HepG2 (cell line): ENCODE measurements around the gene STX4. TPM values are rescaled to one million over a fixed set of nuclear protein-coding genes. Genes with fewer than 3 reads are reported as not detected.
A peak's percentile ranks its signal among the peaks of the same experiment; 100 is the strongest.

Experiments used
- CBFB ChIP-seq: sonication (generic); formaldehyde crosslinking; IDR thresholded peaks from 2 replicates; pipeline ENCODE4 v1.4.0; 2020; ENCODE audit warnings: missing genetic modification reagents
- DPF2 ChIP-seq: sonication (generic); formaldehyde crosslinking; IDR thresholded peaks from 2 replicates; pipeline ENCODE4 v1.4.0; 2020; ENCODE audit warnings: mild to moderate bottlenecking, low read depth, missing genetic modification reagents, borderline replicate concordance
- FOXA3 ChIP-seq: IDR thresholded peaks from 2 replicates; pipeline ENCODE4 v1.6.1; 2016; ENCODE audit warnings: missing genetic modification reagents, missing compliant biosample characterization
- GATA4 ChIP-seq: sonication (generic); IDR thresholded peaks from 2 replicates; pipeline ENCODE4 v1.6.1; 2016; ENCODE audit warnings: antibody characterized with exemption, low read depth, borderline replicate concordance
- KLF16 ChIP-seq, 2 experiments: sonication (generic) in 1 of 2; formaldehyde crosslinking in 1 of 2; IDR thresholded peaks; 2 replicates each; pipeline versions ENCODE4 v1.6.1 to v1.8.0; 2016 to 2023; ENCODE audit warnings: missing genetic modification reagents in 2 of 2, missing compliant biosample characterization in 1 of 2
- MEIS1 ChIP-seq: sonication (generic); formaldehyde crosslinking; IDR thresholded peaks from 2 replicates; pipeline ENCODE4 v1.9.0; 2021; ENCODE audit warnings: mild to moderate bottlenecking, missing genetic modification reagents, moderate library complexity, borderline replicate concordance
- MLLT10 ChIP-seq: sonication (generic); formaldehyde crosslinking; IDR thresholded peaks from 2 replicates; pipeline ENCODE4 v1.4.0; 2020; ENCODE audit warnings: missing genetic modification reagents
- NFE2L1 ChIP-seq: sonication (generic); formaldehyde crosslinking; IDR thresholded peaks from 2 replicates; pipeline ENCODE4 v1.4.0; 2020; ENCODE audit warnings: missing genetic modification reagents, mild to moderate bottlenecking, borderline replicate concordance
- RAD51 ChIP-seq: fragments of 450-650 bp; IDR thresholded peaks from 2 replicates; pipeline ENCODE4 v1.6.1; 2016; ENCODE audit warnings: borderline replicate concordance
- RFXANK ChIP-seq: IDR thresholded peaks from 2 replicates; pipeline ENCODE4 v1.6.1; 2016
- RXRA ChIP-seq: sonication (generic); formaldehyde crosslinking; IDR thresholded peaks from 2 replicates; pipeline ENCODE4 v1.5.1; 2020; ENCODE audit warnings: missing genetic modification reagents
- SATB2 ChIP-seq: sonication (generic); formaldehyde crosslinking; IDR thresholded peaks from 2 replicates; pipeline ENCODE4 v1.5.0; 2020; ENCODE audit warnings: missing genetic modification reagents
- SIN3A ChIP-seq: IDR thresholded peaks from 2 replicates; pipeline ENCODE4 v1.6.1; 2011; ENCODE audit warnings: low read depth, mild to moderate bottlenecking, control low read depth, low read length, borderline replicate concordance
- SMAD3 ChIP-seq: sonication (generic); formaldehyde crosslinking; IDR thresholded peaks from 2 replicates; pipeline ENCODE4 v1.4.0; 2020; ENCODE audit warnings: missing genetic modification reagents
- ZBTB38 ChIP-seq: sonication (generic); formaldehyde crosslinking; IDR thresholded peaks from 2 replicates; pipeline ENCODE4 v1.5.1; 2020; ENCODE audit warnings: mild to moderate bottlenecking, missing genetic modification reagents
- ZBTB7B ChIP-seq: sonication (generic); formaldehyde crosslinking; IDR thresholded peaks from 2 replicates; pipeline ENCODE4 v1.4.0; 2020; ENCODE audit warnings: missing genetic modification reagents
- ZNF207 ChIP-seq: fragments of 450-650 bp; IDR thresholded peaks from 2 replicates; pipeline ENCODE4 v1.6.1; 2016; ENCODE audit warnings: antibody characterized with exemption, borderline replicate concordance
- ZNF484 ChIP-seq: sonication (generic); formaldehyde crosslinking; IDR thresholded peaks from 2 replicates; pipeline ENCODE4 v1.5.1; 2020; ENCODE audit warnings: mild to moderate bottlenecking, low read depth, missing genetic modification reagents, borderline replicate concordance
- ZNF556 ChIP-seq: sonication (generic); formaldehyde crosslinking; IDR thresholded peaks from 2 replicates; pipeline ENCODE4 v1.4.0; 2020; ENCODE audit warnings: mild to moderate bottlenecking, missing genetic modification reagents, borderline replicate concordance
- ZNF572 ChIP-seq: sonication (generic); formaldehyde crosslinking; IDR thresholded peaks from 2 replicates; pipeline ENCODE4 v1.5.1; 2020; ENCODE audit warnings: mild to moderate bottlenecking, missing genetic modification reagents
- ZNF883 ChIP-seq: sonication (generic); formaldehyde crosslinking; IDR thresholded peaks from 2 replicates; pipeline ENCODE4 v1.5.1; 2020; ENCODE audit warnings: mild to moderate bottlenecking, missing genetic modification reagents; ENCODE audit errors: not compliant biosample characterization
- ZNF891 ChIP-seq: sonication (generic); formaldehyde crosslinking; IDR thresholded peaks from 2 replicates; pipeline ENCODE4 v1.5.0; 2020; ENCODE audit warnings: mild to moderate bottlenecking, missing genetic modification reagents
- polyA plus RNA-seq, 8 experiments: library from polyadenylated mRNA; depleted of rRNA in 3 of 8; stranded (reverse) in 7 of 8; unstranded in 1 of 8; fragments of >200 nt; fragmentation: Illumina TruSeq in 4 of 8; extraction: Trizol in 4 of 8; gene quantifications; 2 replicates each; pipeline versions ENCODE4 v1.2.1 to v1.2.3, GENCODE V29; 2011 to 2016; ENCODE audit warnings: low read depth in 4 of 8, missing spikeins in 1 of 8, mixed read lengths in 1 of 8; ENCODE audit not compliant: insufficient read depth in 1 of 8
- total RNA-seq, 5 experiments: library from RNA; depleted of rRNA; stranded (reverse); fragments of >200 nt; fragmentation: Illumina TruSeq; extraction: Trizol; gene quantifications; 2 replicates each; pipeline ENCODE4 v1.2.3, GENCODE V29; 2016; ENCODE audit warnings: low read depth in 1 of 5
- TF ChIP-seq, protein P1 (sequence below): sonication (generic); formaldehyde crosslinking; IDR thresholded peaks from 2 replicates; pipeline ENCODE4 v1.4.0; 2020; ENCODE audit warnings: missing genetic modification reagents
- TF ChIP-seq, protein P2 (sequence below): sonication (generic); formaldehyde crosslinking; IDR thresholded peaks from 2 replicates; pipeline ENCODE4 v1.4.0; 2020; ENCODE audit warnings: missing genetic modification reagents, borderline replicate concordance
- TF ChIP-seq, protein P3 (sequence below): sonication (generic); formaldehyde crosslinking; IDR thresholded peaks from 2 replicates; pipeline ENCODE4 v1.4.0; 2020; ENCODE audit warnings: mild to moderate bottlenecking, missing genetic modification reagents

The STX4 gene
- total and polyA plus RNA-seq, 2 of the 13 experiments (the other 11 are each of a cell fraction or from before 2014, with no cell fraction given) = 29.2 to 34.6 TPM

DNA sequence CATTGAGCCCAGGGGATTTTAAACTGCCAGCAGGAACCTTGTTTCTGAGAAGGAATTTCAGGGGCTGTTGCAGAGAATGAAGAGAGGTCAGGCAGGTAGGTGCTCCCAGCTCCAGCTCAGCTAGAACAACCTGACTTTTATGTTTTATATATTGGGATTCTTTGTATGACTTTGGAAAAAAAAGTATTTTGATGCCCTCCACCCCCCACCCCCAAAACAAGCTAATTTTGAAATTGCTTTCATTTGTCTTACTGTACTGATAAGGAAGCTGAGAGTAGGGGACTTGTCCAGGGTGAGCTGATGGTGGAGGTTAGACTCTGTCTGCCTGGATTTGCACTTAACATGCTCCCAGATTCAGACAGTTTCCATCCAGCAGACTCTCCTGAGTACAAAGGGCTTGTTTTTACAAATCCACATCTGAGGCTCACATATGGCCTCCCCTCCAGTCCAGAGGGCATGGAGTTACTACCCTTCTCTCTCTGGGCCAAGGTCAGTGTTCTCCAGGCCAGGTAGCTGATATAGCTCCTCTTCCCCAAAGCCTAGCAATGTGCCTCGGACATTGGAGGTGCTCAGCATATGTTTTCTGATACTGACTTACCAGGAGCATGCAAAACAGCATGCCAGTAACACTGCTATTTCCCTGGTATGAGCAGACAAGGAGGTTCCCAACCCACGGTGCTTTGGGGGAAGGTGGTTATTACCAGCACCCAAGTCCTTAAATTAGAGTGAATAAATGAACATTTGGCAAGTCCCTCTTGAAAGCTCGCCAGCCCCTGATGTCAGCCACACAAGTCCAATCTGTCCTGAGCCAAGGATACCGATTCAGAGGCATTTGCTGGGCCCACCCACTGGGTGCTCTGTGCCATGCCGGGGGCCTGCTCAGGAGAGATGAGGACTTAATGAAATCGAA, 34.3 kb upstream of the STX4 start (continued):
- TF ChIP-seq, protein P1, sequence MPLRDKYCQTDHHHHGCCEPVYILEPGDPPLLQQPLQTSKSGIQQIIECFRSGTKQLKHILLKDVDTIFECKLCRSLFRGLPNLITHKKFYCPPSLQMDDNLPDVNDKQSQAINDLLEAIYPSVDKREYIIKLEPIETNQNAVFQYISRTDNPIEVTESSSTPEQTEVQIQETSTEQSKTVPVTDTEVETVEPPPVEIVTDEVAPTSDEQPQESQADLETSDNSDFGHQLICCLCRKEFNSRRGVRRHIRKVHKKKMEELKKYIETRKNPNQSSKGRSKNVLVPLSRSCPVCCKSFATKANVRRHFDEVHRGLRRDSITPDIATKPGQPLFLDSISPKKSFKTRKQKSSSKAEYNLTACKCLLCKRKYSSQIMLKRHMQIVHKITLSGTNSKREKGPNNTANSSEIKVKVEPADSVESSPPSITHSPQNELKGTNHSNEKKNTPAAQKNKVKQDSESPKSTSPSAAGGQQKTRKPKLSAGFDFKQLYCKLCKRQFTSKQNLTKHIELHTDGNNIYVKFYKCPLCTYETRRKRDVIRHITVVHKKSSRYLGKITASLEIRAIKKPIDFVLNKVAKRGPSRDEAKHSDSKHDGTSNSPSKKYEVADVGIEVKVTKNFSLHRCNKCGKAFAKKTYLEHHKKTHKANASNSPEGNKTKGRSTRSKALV (CRISPR knock-in tag) = no peak
- TF ChIP-seq ZNF484 (CRISPR knock-in tag) (no peak), KLF16 (CRISPR knock-in tag; IDR thresholded peaks at IDR 0.05) (no peak), RXRA (peak; percentile 76; the same call in 1 of the 2 replicates), ZBTB38 (CRISPR knock-in tag) (peak; percentile 57; the same call in 1 of the 2 replicates), NFE2L1 (CRISPR knock-in tag) (no peak), FOXA3 (CRISPR knock-in tag) (peak; percentile 63), ZNF572 (CRISPR knock-in tag) (0 out of 2 replicates have a peak, but pooled peaks have one; percentile 40), ZBTB7B (CRISPR knock-in tag) (peak; percentile 47; the same call in 1 of the 2 replicates), RAD51 (no peak), ZNF891 (CRISPR knock-in tag) (no peak), DPF2 (CRISPR knock-in tag) (peak; percentile 80), ZNF556 (peak; percentile 53; the same call in 1 of the 2 replicates), ZNF207 (no peak), ZNF883 (no peak), GATA4 (peak; percentile 52; the same call in 1 of the 2 replicates), SATB2 (CRISPR knock-in tag) (no peak), RFXANK (CRISPR knock-in tag) (no peak; the same call in 1 of the 2 replicates), SMAD3 (CRISPR knock-in tag) (no peak), MLLT10 (CRISPR knock-in tag) (no peak), SIN3A (no peak), CBFB (CRISPR knock-in tag) (no peak), MEIS1 (CRISPR knock-in tag) (no peak)
- TF ChIP-seq, protein P2, sequence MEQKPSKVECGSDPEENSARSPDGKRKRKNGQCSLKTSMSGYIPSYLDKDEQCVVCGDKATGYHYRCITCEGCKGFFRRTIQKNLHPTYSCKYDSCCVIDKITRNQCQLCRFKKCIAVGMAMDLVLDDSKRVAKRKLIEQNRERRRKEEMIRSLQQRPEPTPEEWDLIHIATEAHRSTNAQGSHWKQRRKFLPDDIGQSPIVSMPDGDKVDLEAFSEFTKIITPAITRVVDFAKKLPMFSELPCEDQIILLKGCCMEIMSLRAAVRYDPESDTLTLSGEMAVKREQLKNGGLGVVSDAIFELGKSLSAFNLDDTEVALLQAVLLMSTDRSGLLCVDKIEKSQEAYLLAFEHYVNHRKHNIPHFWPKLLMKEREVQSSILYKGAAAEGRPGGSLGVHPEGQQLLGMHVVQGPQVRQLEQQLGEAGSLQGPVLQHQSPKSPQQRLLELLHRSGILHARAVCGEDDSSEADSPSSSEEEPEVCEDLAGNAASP (CRISPR knock-in tag) = peak; percentile 75; the same call in 1 of the 2 replicates
- TF ChIP-seq, protein P3, sequence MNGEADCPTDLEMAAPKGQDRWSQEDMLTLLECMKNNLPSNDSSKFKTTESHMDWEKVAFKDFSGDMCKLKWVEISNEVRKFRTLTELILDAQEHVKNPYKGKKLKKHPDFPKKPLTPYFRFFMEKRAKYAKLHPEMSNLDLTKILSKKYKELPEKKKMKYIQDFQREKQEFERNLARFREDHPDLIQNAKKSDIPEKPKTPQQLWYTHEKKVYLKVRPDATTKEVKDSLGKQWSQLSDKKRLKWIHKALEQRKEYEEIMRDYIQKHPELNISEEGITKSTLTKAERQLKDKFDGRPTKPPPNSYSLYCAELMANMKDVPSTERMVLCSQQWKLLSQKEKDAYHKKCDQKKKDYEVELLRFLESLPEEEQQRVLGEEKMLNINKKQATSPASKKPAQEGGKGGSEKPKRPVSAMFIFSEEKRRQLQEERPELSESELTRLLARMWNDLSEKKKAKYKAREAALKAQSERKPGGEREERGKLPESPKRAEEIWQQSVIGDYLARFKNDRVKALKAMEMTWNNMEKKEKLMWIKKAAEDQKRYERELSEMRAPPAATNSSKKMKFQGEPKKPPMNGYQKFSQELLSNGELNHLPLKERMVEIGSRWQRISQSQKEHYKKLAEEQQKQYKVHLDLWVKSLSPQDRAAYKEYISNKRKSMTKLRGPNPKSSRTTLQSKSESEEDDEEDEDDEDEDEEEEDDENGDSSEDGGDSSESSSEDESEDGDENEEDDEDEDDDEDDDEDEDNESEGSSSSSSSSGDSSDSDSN (CRISPR knock-in tag) = peak; percentile 66
